WTC11 (cell line): ENCODE data around the gene RPL29. TPM values are rescaled to one million over a fixed set of nuclear protein-coding genes. Genes with fewer than 3 reads are reported as not detected.

Experiments used
- ATAC-seq: fragments of 200-7000 bp; cut with Tn5 transposase; 2 replicates; pipeline ENCODE4 v1.10.0; 2021; ENCODE audit warnings: mild to moderate bottlenecking, moderate library complexity
- CTCF ChIA-PET: fragments of 300-600 bp; sonication (Branson Sonifier 250); formaldehyde crosslinking; loops from one replicate; lab custom pipeline; 2021; ENCODE audit warnings: antibody characterized with exemption; lab: Charles Lee
- POLR2A ChIA-PET: fragments of 350-600 bp; sonication (Branson Sonifier 250); formaldehyde crosslinking; loops from one replicate; lab custom pipeline; 2021; ENCODE audit warnings: antibody characterized with exemption; lab: Charles Lee
- DNase-seq: peaks from one replicate; pipeline ENCODE4 v3.0.0; 2021; ENCODE audit warnings: low spot score
- H3K27ac Mint-ChIP-seq: 2 replicates; pipeline ENCODE4 v1.8.0; 2021; ENCODE audit warnings: mixed read lengths
- H3K27me3 Mint-ChIP-seq: 2 replicates; pipeline ENCODE4 v1.8.0; 2021; ENCODE audit warnings: low read depth, mild to moderate bottlenecking, moderate library complexity, mixed read lengths
- H3K36me3 Mint-ChIP-seq: 2 replicates; pipeline ENCODE4 v1.8.0; 2021; ENCODE audit warnings: mixed read lengths
- H3K4me1 Mint-ChIP-seq: 2 replicates; pipeline ENCODE4 v1.8.0; 2022; ENCODE audit warnings: mixed read lengths
- H3K4me3 Mint-ChIP-seq: 2 replicates; pipeline ENCODE4 v1.8.0; 2021; ENCODE audit warnings: mild to moderate bottlenecking, moderate library complexity, mixed read lengths
- H3K9me3 Mint-ChIP-seq: 2 replicates; pipeline ENCODE4 v1.8.0; 2021; ENCODE audit warnings: mixed read lengths
- ATF2 ChIP-seq: sonication (generic); formaldehyde crosslinking; IDR thresholded peaks from 2 replicates; pipeline ENCODE4 v1.8.1; 2022; ENCODE audit warnings: low read depth, missing genetic modification reagents, borderline replicate concordance
- ATF6 ChIP-seq: sonication (generic); formaldehyde crosslinking; IDR thresholded peaks from 2 replicates; pipeline ENCODE4 v1.8.1; 2023; ENCODE audit warnings: mild to moderate bottlenecking, missing genetic modification reagents
- CDX4 ChIP-seq: fragments of 250-450 bp; sonication (Bioruptor Pico); IDR thresholded peaks from 2 replicates; pipeline ENCODE4 v1.9.0; 2021; ENCODE audit warnings: moderate library complexity, mild to moderate bottlenecking, inconsistent platforms, borderline replicate concordance
- CREB1 ChIP-seq: sonication (generic); formaldehyde crosslinking; IDR thresholded peaks from 2 replicates; pipeline ENCODE4 v1.8.0; 2023; ENCODE audit warnings: mild to moderate bottlenecking, missing genetic modification reagents
- E2F5 ChIP-seq: sonication (generic); formaldehyde crosslinking; IDR thresholded peaks from 2 replicates; pipeline ENCODE4 v1.8.1; 2022; ENCODE audit warnings: mild to moderate bottlenecking, moderate library complexity, missing genetic modification reagents
- HMGA2 ChIP-seq: fragments of 250-450 bp; sonication (Bioruptor Pico); IDR thresholded peaks from 2 replicates; pipeline ENCODE4 v1.4.0; 2021; ENCODE audit warnings: mild to moderate bottlenecking, moderate library complexity
- JAZF1 ChIP-seq: fragments of 250-450 bp; sonication (Bioruptor Pico); IDR thresholded peaks from 2 replicates; pipeline ENCODE4 v1.9.0; 2021; ENCODE audit warnings: moderate library complexity, mild to moderate bottlenecking, inconsistent platforms
- MXD4 ChIP-seq: fragments of 250-450 bp; sonication (Bioruptor Pico); IDR thresholded peaks from 2 replicates; pipeline ENCODE4 v1.8.0; 2021; ENCODE audit warnings: mild to moderate bottlenecking, moderate library complexity, borderline replicate concordance
- NR1H2 ChIP-seq: sonication (generic); formaldehyde crosslinking; IDR thresholded peaks from 2 replicates; pipeline ENCODE4 v1.9.0; 2021; ENCODE audit warnings: mild to moderate bottlenecking, moderate library complexity, missing genetic modification reagents
- NR2C2 ChIP-seq: sonication (generic); formaldehyde crosslinking; IDR thresholded peaks from 2 replicates; pipeline ENCODE4 v1.8.0; 2022; ENCODE audit warnings: mild to moderate bottlenecking, missing genetic modification reagents
- RELA ChIP-seq: sonication (generic); formaldehyde crosslinking; IDR thresholded peaks from 2 replicates; pipeline ENCODE4 v1.8.1; 2022; ENCODE audit warnings: missing genetic modification reagents, mild to moderate bottlenecking, borderline replicate concordance
- RORB ChIP-seq: fragments of 250-450 bp; sonication (Bioruptor Pico); IDR thresholded peaks from 2 replicates; pipeline ENCODE4 v1.9.0; 2021; ENCODE audit warnings: mild to moderate bottlenecking
- ZBTB21 ChIP-seq: sonication (generic); formaldehyde crosslinking; IDR thresholded peaks from 2 replicates; pipeline ENCODE4 v1.8.1; 2023; ENCODE audit warnings: mild to moderate bottlenecking, missing genetic modification reagents, borderline replicate concordance
- ZNF219 ChIP-seq: sonication (generic); formaldehyde crosslinking; IDR thresholded peaks from 2 replicates; pipeline ENCODE4 v1.8.0; 2023; ENCODE audit warnings: missing genetic modification reagents, mild to moderate bottlenecking, borderline replicate concordance
- ZNF532 ChIP-seq: fragments of 250-450 bp; sonication (Bioruptor Pico); IDR thresholded peaks from 2 replicates; pipeline ENCODE4 v1.9.0; 2021; ENCODE audit warnings: mild to moderate bottlenecking, borderline replicate concordance
- total RNA-seq: library from RNA; stranded (reverse); gene quantifications from 3 replicates; pipeline ENCODE4 v1.2.3, GENCODE V29; 2021
- TF ChIP-seq, protein P1 (sequence below): sonication (generic); formaldehyde crosslinking; IDR thresholded peaks from 2 replicates; pipeline ENCODE4 v1.8.1; 2023; ENCODE audit warnings: mild to moderate bottlenecking, missing genetic modification reagents, borderline replicate concordance
- TF ChIP-seq, protein P2 (sequence below): sonication (generic); formaldehyde crosslinking; IDR thresholded peaks from 2 replicates; pipeline ENCODE4 v1.8.0; 2022; ENCODE audit warnings: mild to moderate bottlenecking, missing genetic modification reagents
- TF ChIP-seq, protein P3 (sequence below): sonication (generic); formaldehyde crosslinking; conservative IDR thresholded peaks from 2 replicates; pipeline ENCODE4 v1.8.1; 2022; ENCODE audit warnings: mild to moderate bottlenecking, missing genetic modification reagents
- TF ChIP-seq, protein P4 (sequence below): sonication (generic); formaldehyde crosslinking; IDR thresholded peaks from 2 replicates; pipeline ENCODE4 v1.8.1; 2023; ENCODE audit warnings: mild to moderate bottlenecking, missing genetic modification reagents

Gene RPL29
- total RNA-seq, 1 experiment from 2014 or later, result 1,343 TPM

GRCh38 chr3:52017586-52017985 lies 21.9 kb upstream of the RPL29 start (continued):
- no peak for TF ChIP-seq ATF2 (CRISPR knock-in tag)
- TF ChIP-seq JAZF1 (CRISPR knock-in tag), result no peak
- TF ChIP-seq, protein P1, sequence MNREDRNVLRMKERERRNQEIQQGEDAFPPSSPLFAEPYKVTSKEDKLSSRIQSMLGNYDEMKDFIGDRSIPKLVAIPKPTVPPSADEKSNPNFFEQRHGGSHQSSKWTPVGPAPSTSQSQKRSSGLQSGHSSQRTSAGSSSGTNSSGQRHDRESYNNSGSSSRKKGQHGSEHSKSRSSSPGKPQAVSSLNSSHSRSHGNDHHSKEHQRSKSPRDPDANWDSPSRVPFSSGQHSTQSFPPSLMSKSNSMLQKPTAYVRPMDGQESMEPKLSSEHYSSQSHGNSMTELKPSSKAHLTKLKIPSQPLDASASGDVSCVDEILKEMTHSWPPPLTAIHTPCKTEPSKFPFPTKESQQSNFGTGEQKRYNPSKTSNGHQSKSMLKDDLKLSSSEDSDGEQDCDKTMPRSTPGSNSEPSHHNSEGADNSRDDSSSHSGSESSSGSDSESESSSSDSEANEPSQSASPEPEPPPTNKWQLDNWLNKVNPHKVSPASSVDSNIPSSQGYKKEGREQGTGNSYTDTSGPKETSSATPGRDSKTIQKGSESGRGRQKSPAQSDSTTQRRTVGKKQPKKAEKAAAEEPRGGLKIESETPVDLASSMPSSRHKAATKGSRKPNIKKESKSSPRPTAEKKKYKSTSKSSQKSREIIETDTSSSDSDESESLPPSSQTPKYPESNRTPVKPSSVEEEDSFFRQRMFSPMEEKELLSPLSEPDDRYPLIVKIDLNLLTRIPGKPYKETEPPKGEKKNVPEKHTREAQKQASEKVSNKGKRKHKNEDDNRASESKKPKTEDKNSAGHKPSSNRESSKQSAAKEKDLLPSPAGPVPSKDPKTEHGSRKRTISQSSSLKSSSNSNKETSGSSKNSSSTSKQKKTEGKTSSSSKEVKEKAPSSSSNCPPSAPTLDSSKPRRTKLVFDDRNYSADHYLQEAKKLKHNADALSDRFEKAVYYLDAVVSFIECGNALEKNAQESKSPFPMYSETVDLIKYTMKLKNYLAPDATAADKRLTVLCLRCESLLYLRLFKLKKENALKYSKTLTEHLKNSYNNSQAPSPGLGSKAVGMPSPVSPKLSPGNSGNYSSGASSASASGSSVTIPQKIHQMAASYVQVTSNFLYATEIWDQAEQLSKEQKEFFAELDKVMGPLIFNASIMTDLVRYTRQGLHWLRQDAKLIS, result no peak
- no peak for TF ChIP-seq NR1H2 (CRISPR knock-in tag)
- TF ChIP-seq CDX4 (CRISPR knock-in tag), result no peak
- TF ChIP-seq RORB (CRISPR knock-in tag), result no peak
- no peak for TF ChIP-seq ZNF532 (CRISPR knock-in tag)

- ChIA-PET POLR2A (no interaction called here), CTCF (interaction anchor here (0.7 to 13.0 kb wide), 13 partner anchors 12 to 196 kb away, joined by 3 to 138 read pairs (median 7); partner anchors contain the start of genes DUSP7 and RPL29)
- Mint-ChIP-seq H3K27ac (no peak overlapping the region), H3K36me3 (no peaks in the 10 kb centered on the region), H3K4me3 (no peak overlapping the region), H3K4me1 (peaks cover 5% of the 10 kb centered on the region; the same call in 1 of the 2 replicates), H3K9me3 (no peaks in the 10 kb centered on the region), H3K27me3 (no peaks in the 10 kb centered on the region; the same call in 1 of the 2 replicates)
- DNase-seq, result no peak
- TF ChIP-seq, protein P2, sequence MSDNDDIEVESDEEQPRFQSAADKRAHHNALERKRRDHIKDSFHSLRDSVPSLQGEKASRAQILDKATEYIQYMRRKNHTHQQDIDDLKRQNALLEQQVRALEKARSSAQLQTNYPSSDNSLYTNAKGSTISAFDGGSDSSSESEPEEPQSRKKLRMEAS (CRISPR knock-in tag), result no peak
- TF ChIP-seq, protein P3, sequence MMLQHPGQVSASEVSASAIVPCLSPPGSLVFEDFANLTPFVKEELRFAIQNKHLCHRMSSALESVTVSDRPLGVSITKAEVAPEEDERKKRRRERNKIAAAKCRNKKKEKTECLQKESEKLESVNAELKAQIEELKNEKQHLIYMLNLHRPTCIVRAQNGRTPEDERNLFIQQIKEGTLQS, result no peak
- TF ChIP-seq NR2C2 (CRISPR knock-in tag) (no peak), HMGA2 (CRISPR knock-in tag) (no peak), ZBTB21 (CRISPR knock-in tag) (no peak), JAZF1 (CRISPR knock-in tag) (no peak), ZNF219 (CRISPR knock-in tag) (no peak), ATF6 (CRISPR knock-in tag) (no peak), RORB (CRISPR knock-in tag) (no peak), MXD4 (CRISPR knock-in tag) (no peak), E2F5 (CRISPR knock-in tag) (no peak), RELA (no peak), CREB1 (CRISPR knock-in tag) (no peak)
- TF ChIP-seq, protein P4, sequence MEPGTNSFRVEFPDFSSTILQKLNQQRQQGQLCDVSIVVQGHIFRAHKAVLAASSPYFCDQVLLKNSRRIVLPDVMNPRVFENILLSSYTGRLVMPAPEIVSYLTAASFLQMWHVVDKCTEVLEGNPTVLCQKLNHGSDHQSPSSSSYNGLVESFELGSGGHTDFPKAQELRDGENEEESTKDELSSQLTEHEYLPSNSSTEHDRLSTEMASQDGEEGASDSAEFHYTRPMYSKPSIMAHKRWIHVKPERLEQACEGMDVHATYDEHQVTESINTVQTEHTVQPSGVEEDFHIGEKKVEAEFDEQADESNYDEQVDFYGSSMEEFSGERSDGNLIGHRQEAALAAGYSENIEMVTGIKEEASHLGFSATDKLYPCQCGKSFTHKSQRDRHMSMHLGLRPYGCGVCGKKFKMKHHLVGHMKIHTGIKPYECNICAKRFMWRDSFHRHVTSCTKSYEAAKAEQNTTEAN (CRISPR knock-in tag), result no peak
- ATAC-seq, result no peak
Measured at GRCh38 chr3:52015438-52016228, 19.9 kb upstream of the RPL29 start.
